ENCODE measurements around the gene LCORL. TPM values are rescaled to one million over a fixed set of nuclear protein-coding genes. Genes with fewer than 3 reads are reported as not detected.

LCORL gene
- total RNA-seq, 4 donors from 2014 or later = 26.4 to 45.9 (median 33.8) TPM

DNA sequence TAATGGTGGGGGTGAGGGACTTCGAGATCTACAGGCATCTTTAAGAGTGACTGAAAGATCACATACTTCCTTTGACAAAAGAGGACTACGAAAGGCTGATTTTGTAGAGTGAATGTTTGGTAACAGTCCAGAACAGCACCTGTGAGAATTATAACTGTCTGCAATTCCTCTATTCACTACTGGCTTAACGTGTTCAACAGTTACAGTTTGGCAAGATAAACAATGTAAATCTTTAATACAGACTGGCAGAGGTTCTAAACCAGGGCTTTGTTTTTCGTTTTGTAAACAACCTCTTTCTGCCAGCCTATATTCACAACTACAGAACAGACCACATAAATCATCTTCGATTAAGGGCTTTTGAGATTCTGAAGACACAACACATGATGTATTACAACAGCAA lies 143.9 kb downstream of the LCORL start:
- Histone ChIP-seq H3K9me3 (no peaks in the 10 kb centered on the region), H3K4me1 (no peaks in the 10 kb centered on the region), H3K27ac (no peak overlapping the region), H3K4me3 (replicated peaks in 1 of 3) (no peak overlapping the region), H3K36me3 (no peaks in the 10 kb centered on the region), H3K27me3 (no peaks in the 10 kb centered on the region)
- no peak for DNase-seq
- TF ChIP-seq, protein P1, sequence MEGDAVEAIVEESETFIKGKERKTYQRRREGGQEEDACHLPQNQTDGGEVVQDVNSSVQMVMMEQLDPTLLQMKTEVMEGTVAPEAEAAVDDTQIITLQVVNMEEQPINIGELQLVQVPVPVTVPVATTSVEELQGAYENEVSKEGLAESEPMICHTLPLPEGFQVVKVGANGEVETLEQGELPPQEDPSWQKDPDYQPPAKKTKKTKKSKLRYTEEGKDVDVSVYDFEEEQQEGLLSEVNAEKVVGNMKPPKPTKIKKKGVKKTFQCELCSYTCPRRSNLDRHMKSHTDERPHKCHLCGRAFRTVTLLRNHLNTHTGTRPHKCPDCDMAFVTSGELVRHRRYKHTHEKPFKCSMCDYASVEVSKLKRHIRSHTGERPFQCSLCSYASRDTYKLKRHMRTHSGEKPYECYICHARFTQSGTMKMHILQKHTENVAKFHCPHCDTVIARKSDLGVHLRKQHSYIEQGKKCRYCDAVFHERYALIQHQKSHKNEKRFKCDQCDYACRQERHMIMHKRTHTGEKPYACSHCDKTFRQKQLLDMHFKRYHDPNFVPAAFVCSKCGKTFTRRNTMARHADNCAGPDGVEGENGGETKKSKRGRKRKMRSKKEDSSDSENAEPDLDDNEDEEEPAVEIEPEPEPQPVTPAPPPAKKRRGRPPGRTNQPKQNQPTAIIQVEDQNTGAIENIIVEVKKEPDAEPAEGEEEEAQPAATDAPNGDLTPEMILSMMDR (IDR thresholded peaks at IDR 0.05) = no peak
- no peak for TF ChIP-seq POLR2A (IDR thresholded peaks at IDR 0.05)
- intact Hi-C loops (cut with DNase I) = no loop called here
- WGBS, 2 donors = 90 to 94% methylated on average over 5 of the region's 5 CpGs

DNA sequence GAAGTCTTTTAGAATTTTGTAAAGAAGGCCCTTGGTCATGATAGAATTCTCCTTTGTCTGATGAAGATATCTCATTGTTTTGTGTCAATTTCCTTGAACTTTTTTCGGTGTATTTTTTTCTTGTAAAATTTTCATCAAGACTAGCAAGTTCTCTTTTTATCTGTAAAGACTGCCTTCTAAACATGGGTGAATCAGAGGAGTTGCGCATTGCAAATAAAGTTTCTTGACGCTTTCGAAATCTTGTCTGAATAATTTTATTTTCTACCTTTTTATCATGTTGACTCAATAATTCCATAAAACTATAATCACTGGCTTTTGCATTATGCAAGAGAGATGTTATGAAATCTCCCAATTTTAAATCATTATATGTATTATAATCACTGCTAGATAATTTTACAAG lies 144.6 kb downstream of the LCORL start:
- no peaks in the 10 kb centered on the region for H3K4me1 ChIP-seq
- no peak for DNase-seq
- no peak overlapping the region for H3K4me3 ChIP-seq (replicated peaks in 1 of 3)
- WGBS, 2 donors = 97 to 98% methylated on average over 4 of the region's 4 CpGs
- no peaks in the 10 kb centered on the region for H3K36me3 ChIP-seq
- H3K27me3 ChIP-seq = no peaks in the 10 kb centered on the region
- intact Hi-C loops (cut with DNase I) = no loop called here
- no peak overlapping the region for H3K27ac ChIP-seq
- H3K9me3 ChIP-seq = no peaks in the 10 kb centered on the region
- no peak for TF ChIP-seq POLR2A (IDR thresholded peaks at IDR 0.05)
- TF ChIP-seq, protein P1 (IDR thresholded peaks at IDR 0.05) = no peak

DNA sequence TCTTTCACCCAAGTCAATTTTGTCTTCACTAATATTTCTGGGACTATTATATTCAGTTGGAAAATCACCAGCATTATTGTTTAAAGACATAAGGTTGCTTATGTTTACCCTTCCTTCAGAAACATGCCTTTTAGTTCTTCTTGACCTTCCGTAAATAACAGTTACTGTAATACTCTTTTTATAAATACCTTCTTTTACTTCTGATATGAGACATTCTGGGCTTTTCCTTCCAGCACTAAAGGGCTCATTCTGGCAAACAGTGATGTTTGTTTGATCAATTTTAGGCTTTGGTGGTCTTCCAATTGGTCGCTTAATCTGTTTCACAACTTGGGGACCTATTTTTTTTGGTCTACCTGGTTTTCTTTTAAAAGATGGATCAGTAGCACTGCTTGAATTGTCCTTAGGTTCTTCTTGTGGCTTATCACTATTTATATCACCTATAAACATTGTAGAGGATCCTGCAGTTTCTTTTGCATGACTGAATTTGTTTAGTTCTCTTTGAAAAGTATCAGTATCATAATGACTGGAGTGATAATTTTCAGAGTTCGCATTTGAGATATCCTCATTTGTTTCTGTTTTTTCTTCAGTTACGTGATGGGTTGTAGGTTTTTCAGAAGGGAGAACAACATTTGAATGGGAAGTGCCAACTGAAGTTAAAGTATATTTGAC lies 146.0 kb downstream of the LCORL start:
- no peaks in the 10 kb centered on the region for H3K27me3 ChIP-seq
- H3K9me3 ChIP-seq = no peaks in the 10 kb centered on the region
- intact Hi-C loops (cut with DNase I) = no loop called here
- WGBS, 2 donors = 96 to 98% methylated on average over 4 of the region's 4 CpGs
- H3K4me1 ChIP-seq = no peaks in the 10 kb centered on the region
- no peaks in the 10 kb centered on the region for H3K36me3 ChIP-seq
- no peak for DNase-seq
- H3K27ac ChIP-seq = no peak overlapping the region
- no peak for TF ChIP-seq POLR2A (IDR thresholded peaks at IDR 0.05)
- TF ChIP-seq, protein P1 (IDR thresholded peaks at IDR 0.05) = no peak
- no peak overlapping the region for H3K4me3 ChIP-seq (replicated peaks in 1 of 3)

DNA sequence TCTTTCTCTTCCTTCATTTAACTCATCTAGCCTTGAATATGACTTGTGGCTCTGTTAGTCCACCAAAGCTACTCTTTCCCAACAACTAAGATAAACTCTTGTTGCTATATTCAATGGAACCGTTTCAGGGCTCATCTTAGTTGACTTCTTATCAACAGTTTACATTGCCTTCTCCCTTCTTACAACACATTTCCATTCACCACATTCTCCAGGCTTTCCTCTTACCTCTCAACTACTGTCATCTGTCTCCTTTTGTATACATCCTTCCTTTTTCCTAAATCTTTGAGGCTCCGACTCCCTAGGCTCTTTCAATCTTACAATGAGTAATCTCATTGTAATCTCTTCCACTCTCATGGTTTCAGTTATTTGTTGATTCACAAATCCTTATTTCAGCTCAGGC lies 152.2 kb downstream of the LCORL start:
- WGBS, 2 donors = 82 to 86% methylated on average over 2 of the region's 2 CpGs
- TF ChIP-seq, protein P1 (IDR thresholded peaks at IDR 0.05) = no peak
- no peak for TF ChIP-seq POLR2A (IDR thresholded peaks at IDR 0.05)
- intact Hi-C loops (cut with DNase I) = no loop called here

DNA sequence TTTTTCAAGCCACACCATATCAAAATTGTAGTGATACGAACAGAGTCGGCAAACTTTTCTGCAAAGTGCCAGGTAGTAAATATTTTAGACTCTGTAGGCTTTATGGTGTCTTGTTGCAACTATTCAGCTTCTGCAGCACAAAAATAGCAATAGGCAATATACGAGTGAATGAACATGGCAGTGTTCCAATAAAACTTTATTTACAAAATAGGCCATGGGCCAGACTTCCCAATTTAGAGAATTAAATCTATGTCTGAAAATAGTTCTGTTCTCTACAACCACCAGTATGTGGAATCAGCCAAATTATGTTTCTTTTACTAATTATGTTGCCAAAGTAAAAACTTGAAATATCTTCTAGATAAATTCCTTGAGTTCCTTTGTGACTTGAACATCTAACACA lies 154.3 kb downstream of the LCORL start:
- Histone ChIP-seq H3K9me3 (no peaks in the 10 kb centered on the region), H3K27me3 (no peaks in the 10 kb centered on the region), H3K4me3 (replicated peaks in 1 of 3) (no peak overlapping the region), H3K36me3 (no peaks in the 10 kb centered on the region), H3K27ac (no peak overlapping the region), H3K4me1 (no peaks in the 10 kb centered on the region)
- no peak for DNase-seq
- intact Hi-C loops (cut with DNase I) = no loop called here
- WGBS, 2 donors = 83% methylated on average over 3 of the region's 3 CpGs
- TF ChIP-seq POLR2A (IDR thresholded peaks at IDR 0.05) = no peak
- TF ChIP-seq, protein P1 (IDR thresholded peaks at IDR 0.05) = no peak

More for the DNA sequence above, 152.2 kb downstream of the LCORL start:
- H3K4me3 ChIP-seq (replicated peaks in 1 of 3) = no peak overlapping the region
- no peak overlapping the region for H3K27ac ChIP-seq
- no peaks in the 10 kb centered on the region for H3K27me3 ChIP-seq
- DNase-seq = no peak
- H3K36me3 ChIP-seq = no peaks in the 10 kb centered on the region
- H3K9me3 ChIP-seq = no peaks in the 10 kb centered on the region
- H3K4me1 ChIP-seq = no peaks in the 10 kb centered on the region

All from thyroid gland (tissue), 4 donors.